ENCODE measurements around the gene USP47.

Gene USP47

DNA sequence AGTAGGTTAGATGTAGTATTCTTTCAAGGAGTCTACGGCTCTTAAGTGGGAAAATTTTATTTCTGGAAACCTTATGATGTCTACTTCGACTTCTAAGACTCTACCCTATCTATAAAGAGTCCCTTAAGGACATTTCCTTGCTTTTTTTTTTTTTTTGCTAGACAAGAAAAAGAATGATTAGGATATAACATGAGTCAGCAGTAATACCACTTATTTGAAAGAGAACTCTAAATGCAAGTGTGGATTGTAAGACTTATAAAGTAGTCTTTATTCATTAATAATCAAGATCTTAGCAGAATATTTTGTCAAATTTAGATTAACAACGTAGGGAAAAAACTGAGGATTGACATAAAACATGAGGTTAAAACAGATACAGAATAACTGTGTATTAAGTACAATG is 95.7 kb downstream of the USP47 start:
- WGBS (ENCODE audit: insufficient coverage, insufficient read length): no CpG with 5 or more reads among the region's 3 CpGs
- Histone ChIP-seq H3K9me3 (ENCODE audit: control insufficient read depth, insufficient read depth, low read length) (no peaks in the 10 kb centered on the region), H3K4me3 (ENCODE audit: low read length) (no peak overlapping the region), H3K4me1 (ENCODE audit: control insufficient read depth, insufficient read depth, low read length) (no peaks in the 10 kb centered on the region; the same call in 1 of the 2 replicates), H3K27me3 (ENCODE audit: control insufficient read depth, insufficient read depth, low read length) (no peaks in the 10 kb centered on the region), H3K27ac (ENCODE audit: low read length) (no peak overlapping the region), H3K36me3 (ENCODE audit: control insufficient read depth, insufficient read depth, low read length) (no peaks in the 10 kb centered on the region)
- DNase-seq (ENCODE audit: low read depth, low spot score): no peak

DNA sequence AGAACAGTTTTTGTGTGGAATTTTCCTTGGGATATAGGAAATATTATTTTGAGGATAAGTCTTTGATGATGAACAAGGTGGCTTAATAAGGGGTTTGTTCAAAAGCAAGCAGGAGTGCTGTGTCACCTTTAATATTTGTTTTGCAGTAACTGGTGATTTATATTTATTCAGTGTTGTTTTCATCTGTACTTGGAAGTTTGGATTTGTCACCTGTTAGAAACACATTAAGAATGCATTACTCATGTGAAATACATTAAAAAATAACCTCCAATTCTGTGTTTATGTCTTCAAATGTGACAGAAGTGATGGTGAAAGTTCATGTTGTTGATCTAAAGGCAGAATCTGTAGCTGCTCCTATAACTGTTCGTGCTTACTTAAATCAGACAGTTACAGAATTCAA is 96.2 kb downstream of the USP47 start:
- Histone ChIP-seq H3K4me3 (ENCODE audit: low read length) (no peak overlapping the region), H3K4me1 (ENCODE audit: control insufficient read depth, insufficient read depth, low read length) (no peaks in the 10 kb centered on the region; the same call in 1 of the 2 replicates), H3K36me3 (ENCODE audit: control insufficient read depth, insufficient read depth, low read length) (no peaks in the 10 kb centered on the region; the same call in 1 of the 2 replicates), H3K9me3 (ENCODE audit: control insufficient read depth, insufficient read depth, low read length) (no peaks in the 10 kb centered on the region), H3K27ac (ENCODE audit: low read length) (no peak overlapping the region), H3K27me3 (ENCODE audit: control insufficient read depth, insufficient read depth, low read length) (no peaks in the 10 kb centered on the region)
- no peak for DNase-seq (ENCODE audit: low read depth, low spot score)
- WGBS (ENCODE audit: insufficient coverage, insufficient read length): no CpG with 5 or more reads among the region's 1 CpG

DNA sequence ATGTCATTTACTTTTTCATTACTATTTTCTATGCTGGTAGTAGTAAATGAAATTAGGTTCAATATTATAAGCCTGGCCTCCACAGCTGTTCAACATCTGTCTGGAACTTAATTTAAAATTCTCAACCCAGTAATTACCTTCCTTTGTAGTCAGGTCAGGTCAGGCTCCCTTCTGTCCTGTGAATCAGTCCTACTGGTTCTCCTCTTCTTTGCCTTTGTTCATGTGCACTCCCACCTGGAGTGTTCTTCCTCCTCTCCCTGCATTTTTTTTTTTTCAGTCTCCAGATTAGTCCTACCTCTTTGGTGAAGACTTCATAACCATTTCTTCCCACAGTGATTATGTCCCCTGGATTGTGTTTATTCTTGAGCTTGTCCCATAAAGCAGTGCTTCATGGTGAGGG is 98.8 kb downstream of the USP47 start:
- Histone ChIP-seq H3K27ac (ENCODE audit: low read length) (no peak overlapping the region), H3K4me1 (ENCODE audit: control insufficient read depth, insufficient read depth, low read length) (no peaks in the 10 kb centered on the region; the same call in 1 of the 2 replicates), H3K4me3 (ENCODE audit: low read length) (no peak overlapping the region), H3K27me3 (ENCODE audit: control insufficient read depth, insufficient read depth, low read length) (no peaks in the 10 kb centered on the region), H3K9me3 (ENCODE audit: control insufficient read depth, insufficient read depth, low read length) (no peaks in the 10 kb centered on the region), H3K36me3 (ENCODE audit: control insufficient read depth, insufficient read depth, low read length) (no peaks in the 10 kb centered on the region; the same call in 1 of the 2 replicates)
- DNase-seq (ENCODE audit: low read depth, low spot score): no peak

DNA sequence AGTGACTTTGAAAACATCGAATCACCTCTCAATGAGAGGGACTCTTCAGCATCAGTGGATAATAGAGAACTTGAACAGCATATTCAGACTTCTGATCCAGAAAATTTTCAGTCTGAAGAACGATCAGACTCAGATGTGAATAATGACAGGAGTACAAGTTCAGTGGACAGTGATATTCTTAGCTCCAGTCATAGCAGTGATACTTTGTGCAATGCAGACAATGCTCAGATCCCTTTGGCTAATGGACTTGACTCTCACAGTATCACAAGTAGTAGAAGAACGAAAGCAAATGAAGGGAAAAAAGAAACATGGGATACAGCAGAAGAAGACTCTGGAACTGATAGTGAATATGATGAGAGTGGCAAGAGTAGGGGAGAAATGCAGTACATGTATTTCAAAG is 100.9 kb downstream of the USP47 start:
- no peaks in the 10 kb centered on the region for H3K27me3 ChIP-seq (ENCODE audit: control insufficient read depth, insufficient read depth, low read length)
- no peaks in the 10 kb centered on the region; the same call in 1 of the 2 replicates for H3K36me3 ChIP-seq (ENCODE audit: control insufficient read depth, insufficient read depth, low read length)
- H3K27ac ChIP-seq (ENCODE audit: low read length): no peak overlapping the region
- WGBS (ENCODE audit: insufficient coverage, insufficient read length): no CpG with 5 or more reads among the region's 3 CpGs
- no peak overlapping the region for H3K4me3 ChIP-seq (ENCODE audit: low read length)
- no peaks in the 10 kb centered on the region; the same call in 1 of the 2 replicates for H3K4me1 ChIP-seq (ENCODE audit: control insufficient read depth, insufficient read depth, low read length)
- H3K9me3 ChIP-seq (ENCODE audit: control insufficient read depth, insufficient read depth, low read length): no peaks in the 10 kb centered on the region
- no peak for DNase-seq (ENCODE audit: low read depth, low spot score)

DNA sequence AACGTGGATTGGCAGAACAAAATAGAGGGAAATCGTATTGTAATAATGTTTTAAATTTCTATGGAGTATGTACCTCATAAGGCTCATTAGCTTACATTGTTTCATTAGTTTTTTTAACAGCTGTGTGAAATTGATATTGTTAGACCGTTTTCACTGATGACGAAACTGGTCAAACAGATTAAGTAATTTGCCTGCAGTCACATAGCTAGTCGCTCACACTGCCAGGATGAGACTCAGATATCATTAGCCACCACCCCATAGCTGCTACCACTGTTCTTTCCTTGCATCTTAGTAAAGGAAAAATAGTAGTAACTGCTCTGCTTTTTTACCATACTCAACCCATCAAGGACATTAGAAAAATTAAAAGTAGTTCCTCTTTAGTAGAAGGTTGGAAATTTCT is 102.7 kb downstream of the USP47 start:
- Histone ChIP-seq H3K4me1 (ENCODE audit: control insufficient read depth, insufficient read depth, low read length) (no peaks in the 10 kb centered on the region; the same call in 1 of the 2 replicates), H3K27me3 (ENCODE audit: control insufficient read depth, insufficient read depth, low read length) (no peaks in the 10 kb centered on the region), H3K4me3 (ENCODE audit: low read length) (no peak overlapping the region), H3K36me3 (ENCODE audit: control insufficient read depth, insufficient read depth, low read length) (no peaks in the 10 kb centered on the region; the same call in 1 of the 2 replicates), H3K9me3 (ENCODE audit: control insufficient read depth, insufficient read depth, low read length) (no peaks in the 10 kb centered on the region), H3K27ac (ENCODE audit: low read length) (no peak overlapping the region)
- 100% methylated on average over 2 of the region's 5 CpGs for WGBS (ENCODE audit: insufficient coverage, insufficient read length)
- DNase-seq (ENCODE audit: low read depth, low spot score): no peak

DNA sequence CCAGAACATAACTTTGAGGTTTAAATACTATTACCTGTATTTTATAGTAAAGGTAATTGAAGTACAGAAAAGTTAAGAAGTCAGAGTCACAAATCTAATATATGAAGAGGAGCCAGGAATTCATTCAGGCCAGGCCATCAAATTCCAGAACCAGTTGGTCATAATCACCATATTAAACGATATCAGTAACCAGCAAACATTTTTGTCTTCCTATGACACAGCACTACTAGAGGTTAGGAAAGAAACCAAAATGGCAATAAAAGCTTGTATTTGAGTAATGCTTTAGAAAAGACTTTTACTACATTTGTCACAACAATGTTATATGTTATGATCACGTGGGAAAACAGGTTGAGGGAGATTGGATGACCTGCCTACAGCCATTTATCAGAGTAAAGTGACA is 104.4 kb downstream of the USP47 start:
- WGBS (ENCODE audit: insufficient coverage, insufficient read length): no CpG with 5 or more reads among the region's 2 CpGs

DNA sequence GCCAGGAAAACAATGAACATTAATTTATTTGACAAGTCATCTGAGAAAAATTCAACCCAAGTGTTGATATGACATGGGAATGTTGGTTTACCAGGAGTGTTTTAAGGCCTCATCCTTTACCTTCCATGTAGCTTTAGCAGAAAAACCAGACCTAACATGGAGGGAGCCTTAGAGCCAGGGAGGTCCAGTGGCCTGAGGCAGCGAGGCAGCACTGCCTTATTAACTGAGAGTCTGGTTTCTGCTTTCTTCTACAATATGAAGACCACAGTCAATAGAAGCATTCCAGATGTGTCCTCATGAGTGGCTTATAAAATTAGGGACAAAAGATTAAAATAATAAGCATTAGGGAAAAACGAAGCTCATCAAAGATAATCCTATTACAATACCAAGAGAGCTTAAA is 105.1 kb downstream of the USP47 start:
- Histone ChIP-seq H3K9me3 (ENCODE audit: control insufficient read depth, insufficient read depth, low read length) (no peaks in the 10 kb centered on the region), H3K27me3 (ENCODE audit: control insufficient read depth, insufficient read depth, low read length) (no peaks in the 10 kb centered on the region), H3K27ac (ENCODE audit: low read length) (no peak overlapping the region), H3K4me1 (ENCODE audit: control insufficient read depth, insufficient read depth, low read length) (no peaks in the 10 kb centered on the region), H3K4me3 (ENCODE audit: low read length) (no peak overlapping the region), H3K36me3 (ENCODE audit: control insufficient read depth, insufficient read depth, low read length) (no peaks in the 10 kb centered on the region; the same call in 1 of the 2 replicates)
- no peak for DNase-seq (ENCODE audit: low read depth, low spot score)
- WGBS (ENCODE audit: insufficient coverage, insufficient read length): no CpG with 5 or more reads among the region's 2 CpGs

More for the DNA sequence above, 104.4 kb downstream of the USP47 start:
- Histone ChIP-seq H3K36me3 (ENCODE audit: control insufficient read depth, insufficient read depth, low read length) (no peaks in the 10 kb centered on the region; the same call in 1 of the 2 replicates), H3K4me3 (ENCODE audit: low read length) (no peak overlapping the region), H3K9me3 (ENCODE audit: control insufficient read depth, insufficient read depth, low read length) (no peaks in the 10 kb centered on the region), H3K4me1 (ENCODE audit: control insufficient read depth, insufficient read depth, low read length) (no peaks in the 10 kb centered on the region), H3K27ac (ENCODE audit: low read length) (no peak overlapping the region), H3K27me3 (ENCODE audit: control insufficient read depth, insufficient read depth, low read length) (no peaks in the 10 kb centered on the region)
- no peak for DNase-seq (ENCODE audit: low read depth, low spot score)

DNA sequence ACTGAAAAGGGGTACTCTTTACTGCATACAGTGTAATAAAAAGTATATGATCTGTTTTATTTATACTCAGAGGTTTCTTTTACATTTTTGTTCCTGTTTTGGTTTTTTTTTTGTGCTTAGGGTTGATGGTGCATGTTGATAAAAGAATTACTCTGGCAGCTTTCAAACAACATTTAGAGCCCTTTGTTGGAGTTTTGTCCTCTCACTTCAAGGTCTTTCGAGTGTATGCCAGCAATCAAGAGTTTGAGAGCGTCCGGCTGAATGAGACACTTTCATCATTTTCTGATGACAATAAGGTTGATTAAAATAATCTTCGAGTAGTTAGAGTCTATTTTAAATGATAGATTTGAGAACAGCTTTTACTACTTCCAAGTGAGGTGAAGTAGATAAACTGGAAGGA is 106.1 kb downstream of the USP47 start:
- Histone ChIP-seq H3K4me3 (ENCODE audit: low read length) (no peak overlapping the region), H3K9me3 (ENCODE audit: control insufficient read depth, insufficient read depth, low read length) (no peaks in the 10 kb centered on the region), H3K4me1 (ENCODE audit: control insufficient read depth, insufficient read depth, low read length) (no peaks in the 10 kb centered on the region), H3K36me3 (ENCODE audit: control insufficient read depth, insufficient read depth, low read length) (no peaks in the 10 kb centered on the region; the same call in 1 of the 2 replicates), H3K27ac (ENCODE audit: low read length) (no peak overlapping the region), H3K27me3 (ENCODE audit: control insufficient read depth, insufficient read depth, low read length) (no peaks in the 10 kb centered on the region)
- WGBS (ENCODE audit: insufficient coverage, insufficient read length): no CpG with 5 or more reads among the region's 4 CpGs
- DNase-seq (ENCODE audit: low read depth, low spot score): no peak

DNA sequence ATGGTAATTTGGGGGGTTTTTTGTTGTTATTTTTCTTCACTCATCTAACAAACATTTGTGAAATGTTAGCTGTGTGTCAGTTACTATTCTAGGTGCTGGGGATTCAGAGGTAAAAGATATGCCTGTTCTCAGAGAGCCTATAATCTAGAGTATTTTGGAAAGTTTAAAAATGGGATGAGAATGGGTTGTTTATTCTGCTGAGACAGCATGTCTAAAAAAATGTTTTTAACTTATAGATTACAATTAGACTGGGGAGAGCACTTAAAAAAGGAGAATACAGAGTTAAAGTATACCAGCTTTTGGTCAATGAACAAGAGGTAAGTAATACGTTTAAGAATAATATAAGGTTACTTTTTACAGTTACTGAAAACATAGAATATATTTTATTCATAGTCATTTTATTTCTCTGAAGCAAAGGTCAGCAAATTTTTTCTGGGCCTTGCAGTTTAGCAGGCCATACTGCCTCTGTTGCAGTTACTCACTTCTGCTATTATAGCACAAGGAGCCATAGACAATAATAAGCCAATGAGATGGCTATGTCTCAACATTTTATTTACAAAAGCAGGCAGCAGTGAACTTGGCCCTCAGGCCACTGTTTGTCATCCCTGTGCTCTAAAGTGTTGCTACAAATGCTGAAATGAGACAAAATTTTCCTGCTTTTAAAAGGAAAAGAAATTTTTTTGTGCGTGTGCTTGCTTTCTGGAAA is 106.6 kb downstream of the USP47 start:
- no CpG with 5 or more reads among the region's 2 CpGs for WGBS (ENCODE audit: insufficient coverage, insufficient read length)
- Histone ChIP-seq H3K36me3 (ENCODE audit: control insufficient read depth, insufficient read depth, low read length) (no peaks in the 10 kb centered on the region), H3K9me3 (ENCODE audit: control insufficient read depth, insufficient read depth, low read length) (no peaks in the 10 kb centered on the region), H3K27me3 (ENCODE audit: control insufficient read depth, insufficient read depth, low read length) (no peaks in the 10 kb centered on the region), H3K4me3 (ENCODE audit: low read length) (no peak overlapping the region), H3K4me1 (ENCODE audit: control insufficient read depth, insufficient read depth, low read length) (no peaks in the 10 kb centered on the region), H3K27ac (ENCODE audit: low read length) (no peak overlapping the region)
- DNase-seq (ENCODE audit: low read depth, low spot score): no peak

DNA sequence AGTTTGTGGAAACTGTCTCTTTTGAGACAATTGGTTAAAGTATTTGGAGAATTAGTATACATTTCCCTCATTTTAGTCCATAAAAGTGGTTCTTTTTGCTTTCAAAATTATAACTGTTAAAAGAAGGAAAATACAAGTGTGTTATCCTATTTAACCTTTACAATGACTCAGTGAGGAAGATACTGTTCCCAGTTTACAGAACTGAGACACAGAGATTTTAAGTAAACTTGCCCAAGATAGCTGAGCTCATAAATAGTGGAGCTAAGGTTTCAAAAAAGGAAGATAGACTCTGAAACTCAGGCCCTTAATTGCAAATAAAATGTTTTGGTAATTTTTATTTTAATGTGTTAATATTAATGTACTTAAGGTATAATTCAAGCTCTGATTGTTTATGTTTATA is 107.7 kb downstream of the USP47 start:
- no peak overlapping the region for H3K27ac ChIP-seq (ENCODE audit: low read length)
- H3K36me3 ChIP-seq (ENCODE audit: control insufficient read depth, insufficient read depth, low read length): no peaks in the 10 kb centered on the region
- no peak for DNase-seq (ENCODE audit: low read depth, low spot score)
- no peaks in the 10 kb centered on the region for H3K9me3 ChIP-seq (ENCODE audit: control insufficient read depth, insufficient read depth, low read length)
- H3K4me3 ChIP-seq (ENCODE audit: low read length): no peak overlapping the region
- H3K27me3 ChIP-seq (ENCODE audit: control insufficient read depth, insufficient read depth, low read length): no peaks in the 10 kb centered on the region
- H3K4me1 ChIP-seq (ENCODE audit: control insufficient read depth, insufficient read depth, low read length): no peaks in the 10 kb centered on the region

DNA sequence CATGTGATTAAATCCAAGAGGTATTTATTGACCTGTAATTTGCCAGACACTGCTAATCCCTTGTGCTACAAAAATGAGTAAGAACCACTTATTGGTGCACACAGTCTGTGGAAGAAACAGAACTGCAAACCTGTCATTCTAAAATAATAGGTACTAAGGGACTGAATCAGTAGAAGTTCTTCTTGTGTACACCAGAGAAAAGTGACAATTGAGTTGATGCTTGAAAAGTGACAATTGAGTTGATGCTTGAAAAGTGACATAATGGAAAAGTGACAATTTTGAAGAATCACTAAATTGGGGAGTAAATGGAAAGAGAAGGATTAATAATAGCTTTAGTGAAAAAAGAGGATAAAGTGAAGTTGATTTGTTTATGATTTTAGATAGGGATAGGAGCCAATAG is 110.3 kb downstream of the USP47 start:
- no peak for DNase-seq (ENCODE audit: low read depth, low spot score)
- no peak overlapping the region for H3K27ac ChIP-seq (ENCODE audit: low read length)
- no peak overlapping the region for H3K4me3 ChIP-seq (ENCODE audit: low read length)
- H3K9me3 ChIP-seq (ENCODE audit: control insufficient read depth, insufficient read depth, low read length): no peaks in the 10 kb centered on the region
- no peaks in the 10 kb centered on the region for H3K27me3 ChIP-seq (ENCODE audit: control insufficient read depth, insufficient read depth, low read length)
- no peaks in the 10 kb centered on the region for H3K36me3 ChIP-seq (ENCODE audit: control insufficient read depth, insufficient read depth, low read length)
- H3K4me1 ChIP-seq (ENCODE audit: control insufficient read depth, insufficient read depth, low read length): no peaks in the 10 kb centered on the region

All from iPS DF 6.9 (cell line).